EH (cell line): Measurements from ENCODE around the gene ICAM3.
"Not testable (repeated sequence)": the region's sequence is repeated elsewhere in the genome, so short reads cannot be mapped to it uniquely, and the experiment has no call there.

Source experiments
- DNase-seq: peaks from one replicate; pipeline ENCODE4 v3.0.0-alpha.2; 2015; ENCODE audit warnings: low read depth

ICAM3 gene

GRCh38 chr19:10339380-10339960 lies at the start of gene ICAM3:
ICAM3 (minus strand) TSS chr19:10339624; CDS start chr19:10339614, 10 bp downstream.
- DNase-seq, result no peak

- peak; percentile 76 for DNase-seq
Observed at GRCh38 chr19:10388957-10389356, 49.5 kb upstream of the ICAM3 start.

GRCh38 chr19:10384580-10384979 lies 45.2 kb upstream of the ICAM3 start:
- DNase-seq, result no peak

DNA sequence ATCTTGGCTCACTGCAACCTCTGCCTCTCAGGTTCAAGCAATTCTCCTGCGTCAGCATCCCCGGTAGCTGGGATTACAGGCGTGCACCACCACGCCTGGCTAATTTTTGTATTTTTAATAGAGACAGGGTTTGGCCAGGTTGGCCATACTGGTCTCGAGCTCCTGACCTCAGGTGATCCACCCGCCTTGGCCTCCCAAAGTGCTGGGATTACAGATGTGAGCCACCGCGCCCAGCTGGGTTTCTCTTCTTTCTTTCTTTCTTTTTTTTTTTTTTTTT lies 43.7 kb upstream of the ICAM3 start:
- not testable (repeated sequence) for DNase-seq

DNA sequence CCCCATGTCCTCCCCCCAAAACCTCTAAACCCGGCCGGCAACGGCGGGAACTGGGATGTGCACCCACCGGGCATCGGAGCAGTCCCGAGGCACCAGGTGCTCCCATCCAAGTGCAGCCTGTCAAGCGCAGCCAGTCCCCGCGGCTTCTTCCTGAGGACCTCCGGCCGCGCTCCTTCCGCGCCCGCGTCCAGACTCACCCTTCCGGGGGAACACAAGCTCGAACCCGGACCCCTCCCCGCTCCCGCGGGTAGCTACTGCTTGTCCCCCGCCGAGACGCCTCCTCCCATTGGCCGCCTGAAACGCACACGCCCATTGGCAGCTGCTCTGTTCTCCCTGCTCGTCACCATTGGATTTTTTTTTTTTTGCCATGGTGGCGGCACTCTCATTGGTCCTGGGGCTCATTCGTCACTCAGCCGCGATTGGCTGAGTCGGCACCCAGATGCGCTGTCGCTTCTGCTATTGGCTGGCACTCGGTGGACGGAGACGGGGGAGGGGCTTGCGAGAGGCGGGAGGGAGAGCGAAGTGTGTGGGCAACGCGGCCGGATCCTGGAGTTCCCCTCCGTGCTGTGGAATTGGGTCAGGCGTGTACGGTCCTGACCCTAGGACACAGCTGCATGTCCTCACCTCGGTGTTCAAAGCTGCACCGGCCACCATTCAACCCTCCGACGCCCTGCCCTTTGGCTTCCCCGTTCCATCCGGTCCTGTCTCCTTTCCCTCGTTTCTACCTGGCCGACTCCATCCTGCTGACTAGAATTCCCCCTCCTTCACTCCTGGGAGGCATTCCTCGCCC lies 41.1 kb upstream of the ICAM3 start, which contains the start of gene TYK2:
TYK2 (minus strand) TSS at position 260 of the 790 bp plus-strand sequence. CDS start 2,166 bp downstream, outside the sequence.
- peak; percentile 99 for DNase-seq

DNA sequence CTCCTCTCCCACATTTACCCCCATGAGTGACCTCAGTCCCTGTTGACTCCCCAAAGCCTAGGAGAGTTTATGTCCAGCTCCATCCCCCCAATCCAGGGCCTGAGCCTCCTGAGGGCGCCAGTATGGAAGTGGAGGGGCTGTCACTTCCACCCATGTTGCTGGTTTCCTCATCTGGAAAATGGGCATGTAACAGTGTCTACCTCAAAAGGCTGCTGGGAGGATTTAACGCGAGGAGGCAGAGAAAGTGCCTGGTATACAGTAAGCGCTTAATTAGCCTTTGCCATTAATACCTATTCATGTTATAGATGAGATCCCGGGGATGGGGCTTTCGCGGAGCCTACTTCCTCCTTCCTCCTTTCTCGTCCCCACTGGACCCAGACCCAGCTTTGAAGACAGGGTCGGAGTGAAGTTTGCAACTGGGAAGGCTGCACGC lies 40.5 kb upstream of the ICAM3 start:
- DNase-seq, result no peak

- DNase-seq, result no peak
Observed at GRCh38 chr19:10378124-10378523, 38.7 kb upstream of the ICAM3 start.

DNA sequence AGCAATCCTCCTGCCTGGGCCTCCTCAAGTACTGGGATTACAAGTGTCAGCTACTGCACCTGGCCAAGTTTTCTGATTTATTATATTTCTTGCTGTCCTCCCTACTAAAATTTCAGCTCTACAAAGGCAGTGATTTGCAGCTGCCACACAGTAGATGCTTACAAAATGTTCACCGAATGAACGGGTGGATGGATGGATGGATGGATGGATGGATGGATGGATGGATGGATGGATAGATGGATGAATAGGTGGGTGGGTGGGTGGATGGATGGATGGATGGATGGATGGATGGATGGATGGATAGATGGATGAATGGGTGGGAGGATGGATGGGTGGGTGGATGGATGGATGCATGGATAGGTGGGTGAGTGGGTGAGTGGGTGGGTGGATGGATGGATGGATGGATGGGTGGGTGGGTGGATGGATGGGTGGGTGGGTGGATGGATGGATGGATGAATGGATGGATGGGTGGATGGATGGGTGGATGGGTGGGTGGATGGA lies 37.8 kb upstream of the ICAM3 start:
- not testable (repeated sequence) for DNase-seq

GRCh38 chr19:10374931-10375330 lies 35.5 kb upstream of the ICAM3 start:
- no peak for DNase-seq

DNA sequence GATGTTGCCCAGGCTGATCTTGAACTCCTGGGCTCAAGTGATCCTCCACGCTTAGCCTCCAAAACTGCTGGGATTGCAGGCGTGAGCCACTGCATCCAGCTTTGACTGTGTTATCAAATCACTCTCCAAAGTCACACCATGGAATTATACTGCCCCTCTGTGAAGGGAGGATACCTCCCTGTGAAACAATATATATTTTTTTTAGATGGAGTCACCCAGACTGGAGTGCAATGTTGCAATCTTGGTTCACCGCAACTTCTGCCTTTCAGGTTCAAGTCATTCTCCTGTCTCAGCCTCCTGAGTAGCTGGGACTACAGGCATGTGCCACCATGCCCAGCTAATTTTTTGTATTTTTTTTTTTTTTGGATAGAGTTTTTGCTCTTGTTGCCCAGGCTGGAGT lies 33.3 kb upstream of the ICAM3 start:
- DNase-seq, result no peak

GRCh38 chr19:10368101-10368803 lies 28.8 kb upstream of the ICAM3 start:
- DNase-seq, result peak; percentile 22

GRCh38 chr19:10366950-10367512 lies 27.6 kb upstream of the ICAM3 start:
- not testable (repeated sequence) for DNase-seq

DNA sequence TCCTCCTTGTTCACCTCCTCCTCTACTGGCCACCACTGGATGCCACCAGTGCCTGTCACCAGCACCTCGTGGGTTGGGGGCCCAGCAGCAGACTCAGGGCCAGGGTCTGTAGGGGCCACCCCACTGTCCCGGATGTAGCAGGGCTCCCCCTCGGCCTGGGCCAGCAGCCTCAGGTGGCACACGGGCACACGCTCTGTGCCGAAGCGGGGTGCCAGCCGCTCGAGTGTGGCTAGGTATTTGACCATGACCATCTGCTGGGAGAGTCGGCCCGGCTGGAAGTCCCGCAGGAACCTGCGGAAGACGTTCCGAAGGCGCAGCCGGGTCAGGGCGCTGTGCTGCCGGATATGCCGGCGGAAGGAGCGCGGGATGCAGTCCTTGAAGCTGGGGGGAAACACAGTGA lies 26.1 kb upstream of the ICAM3 start:
- DNase-seq, result no peak

- no peak for DNase-seq
Observed at GRCh38 chr19:10364644-10365043, 25.2 kb upstream of the ICAM3 start.

DNA sequence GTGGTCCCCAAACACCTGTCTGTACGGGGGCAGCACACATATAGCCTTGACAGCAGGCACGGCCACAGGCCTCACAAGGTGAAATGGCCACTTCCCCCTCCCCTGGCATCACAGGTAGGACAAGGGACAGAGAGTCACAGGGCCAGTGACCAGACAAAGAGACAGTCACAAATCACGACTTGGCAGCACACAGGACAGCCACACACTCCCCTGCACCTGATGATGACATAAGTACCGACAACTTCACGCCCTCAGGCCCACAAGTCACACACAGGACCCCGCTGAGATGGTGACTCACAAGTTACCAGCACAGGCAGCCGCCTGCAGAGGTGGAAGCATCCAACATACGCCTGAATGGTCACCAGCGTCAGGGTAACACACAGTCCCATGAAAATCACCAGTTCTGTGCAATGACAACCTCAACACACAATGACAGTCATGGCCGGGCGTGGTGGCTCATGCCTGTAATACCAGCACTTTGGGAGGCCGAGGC lies 24.4 kb upstream of the ICAM3 start:
- no peak for DNase-seq

GRCh38 chr19:10362259-10362658 lies 22.8 kb upstream of the ICAM3 start:
- DNase-seq, result no peak

DNA sequence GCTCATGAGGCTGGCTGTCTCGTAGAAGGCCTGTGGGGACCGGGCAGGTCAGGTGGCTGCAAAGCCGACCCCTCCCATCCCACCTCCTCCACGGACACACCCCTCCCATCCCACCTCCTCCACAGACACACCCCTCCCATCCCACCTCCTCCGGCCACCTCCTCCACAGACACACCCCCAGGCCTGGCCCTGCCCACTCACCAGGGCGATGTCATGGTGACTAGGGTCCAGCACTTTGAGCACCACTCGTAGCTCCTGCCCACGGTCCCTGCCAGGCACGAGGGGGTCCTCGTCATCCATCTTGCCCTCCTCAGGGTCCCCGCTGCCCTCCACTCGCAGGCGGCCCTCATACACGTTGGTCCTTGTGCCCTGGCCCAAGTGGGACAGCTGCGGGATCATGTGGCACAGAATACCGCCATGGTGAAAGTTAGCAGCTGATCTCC lies 22.2 kb upstream of the ICAM3 start:
- no peak for DNase-seq

- DNase-seq, result no peak
Observed at GRCh38 chr19:10356431-10356830, 17.0 kb upstream of the ICAM3 start.

DNA sequence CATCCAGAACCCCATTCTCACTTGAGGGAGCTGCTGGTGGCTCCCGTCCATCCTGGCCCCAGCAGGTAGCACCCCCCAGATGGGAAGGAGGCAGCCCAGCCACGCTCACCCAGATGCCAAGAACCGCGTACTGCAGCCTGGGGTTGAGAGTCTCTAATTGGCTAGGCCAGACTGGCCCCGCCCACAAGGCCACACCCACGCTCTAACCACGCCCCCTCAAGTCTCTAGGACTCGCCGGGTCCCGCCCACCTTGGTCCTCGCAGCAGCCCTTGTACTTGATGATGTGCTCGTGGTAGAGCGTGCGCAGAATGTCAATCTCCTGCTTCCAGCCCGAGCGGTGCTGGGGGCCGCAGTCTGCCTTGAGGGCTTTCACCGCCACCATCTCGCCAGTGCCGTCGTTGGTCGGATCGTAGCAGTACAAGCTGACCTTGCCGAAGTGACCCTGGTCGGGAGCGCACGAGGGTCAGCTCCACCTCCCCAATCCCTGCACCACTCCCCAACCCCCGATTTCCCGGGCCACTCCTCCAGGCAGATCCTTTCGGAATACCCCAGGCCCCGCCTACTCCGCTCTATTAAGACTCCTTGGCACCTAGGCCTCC lies 14.5 kb upstream of the ICAM3 start:
- peak; percentile 19 for DNase-seq

GRCh38 chr19:10352764-10353671 lies 13.6 kb upstream of the ICAM3 start:
- no peak for DNase-seq

- DNase-seq, result peak; percentile 19
Observed at GRCh38 chr19:10346509-10346908, 7.1 kb upstream of the ICAM3 start.
